ENCODE data around the gene ZNF664.

The ZNF664 gene

GRCh38 chr12:124036171-124036598 is 63.2 kb downstream of the ZNF664 start:
- DNase-seq: no peak

- no peak for DNase-seq
These were observed 63.7 kb downstream of the ZNF664 start for GRCh38 chr12:124036657-124037109.

- no peak for DNase-seq
These were observed 64.3 kb downstream of the ZNF664 start for GRCh38 chr12:124037331-124037730.

- no peak for DNase-seq
These were observed 66.3 kb downstream of the ZNF664 start for GRCh38 chr12:124039276-124039675.

- DNase-seq: no peak
These were observed 67.3 kb downstream of the ZNF664 start for GRCh38 chr12:124040291-124040690.

DNA sequence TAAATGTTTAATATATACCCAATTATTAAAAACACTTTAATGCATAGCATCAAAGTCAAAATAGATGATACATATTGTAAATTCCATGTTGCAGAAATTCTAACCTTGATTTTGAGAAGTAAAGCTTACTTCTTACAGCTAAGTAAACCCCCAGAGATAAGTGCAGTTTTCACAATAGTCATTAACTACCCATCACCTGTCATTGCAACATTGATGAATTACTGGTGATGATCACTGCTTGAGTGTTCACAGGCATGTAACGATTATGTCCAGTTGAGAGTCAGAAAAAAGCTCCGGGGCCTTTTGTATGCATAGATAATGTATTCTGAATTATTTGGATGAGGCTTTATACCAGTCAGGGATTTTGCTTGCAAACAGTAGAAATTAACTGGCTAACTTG is 67.7 kb downstream of the ZNF664 start:
- no peak for DNase-seq

DNA sequence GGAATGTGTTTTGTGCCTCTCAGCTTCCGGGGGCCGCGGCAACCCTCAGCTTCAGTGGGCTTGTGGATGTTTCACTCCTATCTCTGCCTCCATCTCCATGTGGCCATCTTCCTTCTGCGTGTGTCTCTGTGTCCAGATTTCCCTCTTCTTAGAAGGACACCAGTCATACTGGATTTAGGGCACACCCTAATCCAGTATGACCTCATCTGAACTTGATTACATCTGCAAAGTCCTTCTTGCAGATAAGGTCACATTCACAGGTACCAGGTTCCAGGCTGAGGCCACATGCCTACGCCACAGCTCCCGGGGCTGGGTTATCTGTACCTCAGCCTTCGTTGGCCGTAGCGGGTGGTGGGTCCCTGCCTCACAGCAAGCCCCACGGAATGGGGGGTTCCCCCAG is 68.9 kb downstream of the ZNF664 start:
- no peak for DNase-seq

- DNase-seq: no peak
These were observed 71.0 kb downstream of the ZNF664 start for GRCh38 chr12:124044021-124044420.

DNA sequence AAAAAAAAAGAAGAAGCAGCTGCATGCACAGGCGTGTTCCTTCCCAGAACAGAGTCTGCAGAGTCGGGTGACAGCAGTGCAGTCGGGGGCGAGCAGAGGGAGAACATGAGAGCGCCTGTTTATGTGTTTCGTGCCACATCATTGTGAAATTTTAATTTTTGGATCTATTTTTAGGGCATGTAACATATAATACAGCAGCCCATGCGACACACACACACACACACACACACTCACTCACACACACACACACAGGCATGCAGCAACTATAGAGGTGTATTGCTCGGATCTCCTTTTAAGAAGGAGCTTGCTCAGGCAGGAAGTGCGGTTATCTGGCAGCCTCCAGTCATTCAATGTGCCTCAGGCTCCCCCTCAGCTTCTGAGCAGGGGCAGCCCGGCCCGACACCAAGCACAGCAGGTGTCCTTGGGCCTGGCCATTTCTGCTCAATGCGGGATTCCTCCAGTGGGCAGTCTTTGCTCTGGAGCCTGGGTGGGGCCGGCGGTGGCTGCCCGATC is 71.8 kb downstream of the ZNF664 start:
- DNase-seq: no peak

DNA sequence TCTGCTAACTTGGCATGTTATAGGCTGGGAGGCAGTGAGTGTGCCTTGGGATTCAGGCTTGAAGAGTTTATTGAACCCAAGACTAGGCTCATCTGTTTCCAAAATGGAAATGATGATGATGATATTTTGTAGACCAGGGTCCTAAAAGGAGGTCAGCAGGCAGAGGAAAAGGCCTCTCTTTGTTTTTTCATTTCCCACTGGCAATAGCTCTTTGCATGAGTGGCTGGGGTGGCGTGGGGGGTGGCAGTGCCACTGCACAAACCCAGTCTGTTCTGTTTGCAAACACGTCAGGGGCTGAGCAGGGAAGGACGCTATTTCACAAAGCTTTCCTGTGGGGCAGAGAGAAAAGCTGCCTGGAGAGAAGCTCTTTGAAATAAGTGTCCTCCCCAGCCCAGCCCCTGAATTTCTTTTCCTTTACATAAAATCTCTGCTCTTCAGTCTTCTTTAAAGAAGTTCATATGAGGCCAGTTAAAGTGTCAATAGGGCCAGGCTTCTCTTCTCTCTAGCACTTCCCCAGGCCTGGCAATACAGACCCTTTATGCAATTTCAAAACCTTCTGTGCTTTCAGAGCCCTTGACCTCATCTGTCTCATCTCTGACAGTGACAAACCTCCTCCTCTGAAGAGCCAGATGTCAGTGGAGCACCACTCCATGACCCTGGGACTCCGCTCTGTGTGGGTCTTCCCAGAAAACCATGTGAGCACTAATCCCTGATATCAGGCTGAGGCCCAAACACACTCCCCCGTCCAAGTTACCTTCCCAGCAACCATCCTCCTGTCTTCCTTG is 72.8 kb downstream of the ZNF664 start:
- DNase-seq: no peak

- no peak for DNase-seq
These were observed 73.4 kb downstream of the ZNF664 start for GRCh38 chr12:124046456-124046740.

- DNase-seq: no peak
These were observed 74.1 kb downstream of the ZNF664 start for GRCh38 chr12:124047045-124047566.

- no peak for DNase-seq
These were observed 76.6 kb downstream of the ZNF664 start for GRCh38 chr12:124049451-124050094.

DNA sequence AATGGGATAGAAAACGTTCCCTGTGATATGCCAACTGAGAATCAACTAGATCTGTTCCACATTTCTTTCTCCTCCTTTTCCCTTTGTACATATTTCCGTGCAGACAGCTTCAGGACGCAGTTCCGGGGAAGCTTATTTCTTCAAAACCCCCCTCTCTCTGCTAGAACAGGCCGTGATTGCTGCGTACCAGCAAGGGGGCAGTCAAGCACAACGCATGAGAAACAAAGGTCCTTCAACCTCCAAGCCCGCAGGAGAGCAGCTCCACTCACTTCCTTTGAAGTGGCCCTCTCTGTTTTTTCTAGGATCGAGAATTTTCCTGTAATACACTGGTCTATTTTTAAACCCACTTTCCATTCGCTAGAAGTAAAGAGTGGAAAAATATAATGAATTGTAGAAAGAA is 80.8 kb downstream of the ZNF664 start:
- no peak for DNase-seq

DNA sequence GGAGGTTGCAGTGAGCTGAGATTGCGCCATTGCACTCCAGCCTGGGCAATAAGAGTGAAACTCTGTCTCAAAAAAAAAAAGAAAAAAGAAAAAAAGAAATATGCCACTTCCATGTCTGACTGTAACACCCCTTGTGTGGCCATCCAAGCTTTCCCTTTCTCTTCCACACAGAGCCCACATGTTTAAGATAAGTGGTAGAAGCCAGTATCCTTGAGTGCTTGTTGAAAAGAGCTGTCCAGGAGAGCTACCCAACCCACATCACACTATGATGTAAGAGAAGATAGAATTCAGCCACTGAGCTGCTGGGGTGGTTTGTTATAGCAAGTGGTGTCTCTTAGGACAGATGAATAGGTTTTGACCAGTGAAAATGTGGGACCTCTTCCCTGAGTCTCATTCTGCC is 82.1 kb downstream of the ZNF664 start:
- DNase-seq: no peak

DNA sequence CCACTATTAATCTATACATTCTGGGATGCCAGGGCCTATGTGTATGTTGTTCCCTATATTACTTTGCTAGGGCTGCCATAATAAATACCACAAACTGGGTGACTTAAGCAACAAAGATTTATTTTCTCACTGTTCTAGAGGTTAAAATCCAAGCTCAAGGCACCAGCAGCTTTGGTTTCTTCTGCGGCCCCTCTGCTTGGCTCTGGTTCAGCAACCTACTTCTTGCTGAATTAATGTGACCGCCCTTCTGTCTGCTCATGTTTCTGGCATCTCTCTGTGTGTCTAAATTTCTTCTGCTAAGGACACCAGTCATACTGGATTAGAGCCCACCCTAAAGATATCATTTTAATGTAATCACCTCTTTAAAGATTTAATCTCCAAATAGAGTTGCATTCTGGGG is 84.7 kb downstream of the ZNF664 start:
- no peak for DNase-seq

DNA sequence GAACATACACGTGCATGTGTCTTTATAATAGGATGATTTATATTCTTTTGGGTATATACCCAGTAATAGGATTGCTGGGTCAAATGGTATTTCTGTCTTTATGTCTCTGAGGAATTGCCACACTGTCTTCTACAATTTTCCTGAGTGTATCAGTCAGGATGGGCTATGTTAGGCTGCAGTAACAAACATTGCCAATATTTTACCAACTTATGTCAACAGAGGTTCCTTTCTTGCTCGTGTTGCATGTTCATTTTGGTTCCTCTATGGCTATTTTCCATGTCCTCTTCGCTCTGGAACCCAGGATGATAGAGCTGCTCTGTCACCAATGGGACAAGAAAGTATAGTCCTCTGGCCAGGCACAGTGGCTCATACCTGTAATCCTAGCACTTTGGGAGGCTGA is 86.7 kb downstream of the ZNF664 start:
- no peak for DNase-seq

All from GF-D8 (cell line).